PFSK-1 (cell line): ENCODE results near the gene LONRF2.

ENCODE experiments used
- FOXP2 ChIP-seq: optimal IDR thresholded peaks from 2 replicates; pipeline ENCODE3; 2011; ENCODE audit warnings: borderline replicate concordance, control low read depth, inconsistent platforms; ENCODE audit not compliant: insufficient read depth; ENCODE audit errors: extremely low read length, extremely low read depth
- POLR2AphosphoS5 ChIP-seq: IDR thresholded peaks from 2 replicates; pipeline ENCODE4 v1.6.1; 2012; ENCODE audit warnings: low read depth, mild to moderate bottlenecking, control low read depth, low read length, moderate library complexity
- SIN3A ChIP-seq: IDR thresholded peaks from 2 replicates; pipeline ENCODE4 v1.6.1; 2012; ENCODE audit warnings: mild to moderate bottlenecking, low read length, moderate library complexity, borderline replicate concordance; ENCODE audit not compliant: insufficient read depth
- TAF1 ChIP-seq: IDR thresholded peaks from 2 replicates; pipeline ENCODE4 v1.6.1; 2012; ENCODE audit warnings: low read length, control low read depth, borderline replicate concordance; ENCODE audit not compliant: insufficient read depth
- TF ChIP-seq, protein P1 (sequence below), 2 experiments: IDR thresholded peaks; 2 replicates each; pipeline versions ENCODE4 v1.6.1 to v1.8.0; 2011 to 2012; ENCODE audit warnings: low read depth in 2 of 2, low read length in 2 of 2, control low read depth in 1 of 2, inconsistent platforms in 1 of 2, mild to moderate bottlenecking in 1 of 2, moderate library complexity in 1 of 2; ENCODE audit not compliant: insufficient read depth in 1 of 2

Gene LONRF2

GRCh38 chr2:100352521-100352920, 30.2 kb upstream of the LONRF2 start:
- no peak for TF ChIP-seq SIN3A
- TF ChIP-seq FOXP2: no peak
- TF ChIP-seq, protein P1, sequence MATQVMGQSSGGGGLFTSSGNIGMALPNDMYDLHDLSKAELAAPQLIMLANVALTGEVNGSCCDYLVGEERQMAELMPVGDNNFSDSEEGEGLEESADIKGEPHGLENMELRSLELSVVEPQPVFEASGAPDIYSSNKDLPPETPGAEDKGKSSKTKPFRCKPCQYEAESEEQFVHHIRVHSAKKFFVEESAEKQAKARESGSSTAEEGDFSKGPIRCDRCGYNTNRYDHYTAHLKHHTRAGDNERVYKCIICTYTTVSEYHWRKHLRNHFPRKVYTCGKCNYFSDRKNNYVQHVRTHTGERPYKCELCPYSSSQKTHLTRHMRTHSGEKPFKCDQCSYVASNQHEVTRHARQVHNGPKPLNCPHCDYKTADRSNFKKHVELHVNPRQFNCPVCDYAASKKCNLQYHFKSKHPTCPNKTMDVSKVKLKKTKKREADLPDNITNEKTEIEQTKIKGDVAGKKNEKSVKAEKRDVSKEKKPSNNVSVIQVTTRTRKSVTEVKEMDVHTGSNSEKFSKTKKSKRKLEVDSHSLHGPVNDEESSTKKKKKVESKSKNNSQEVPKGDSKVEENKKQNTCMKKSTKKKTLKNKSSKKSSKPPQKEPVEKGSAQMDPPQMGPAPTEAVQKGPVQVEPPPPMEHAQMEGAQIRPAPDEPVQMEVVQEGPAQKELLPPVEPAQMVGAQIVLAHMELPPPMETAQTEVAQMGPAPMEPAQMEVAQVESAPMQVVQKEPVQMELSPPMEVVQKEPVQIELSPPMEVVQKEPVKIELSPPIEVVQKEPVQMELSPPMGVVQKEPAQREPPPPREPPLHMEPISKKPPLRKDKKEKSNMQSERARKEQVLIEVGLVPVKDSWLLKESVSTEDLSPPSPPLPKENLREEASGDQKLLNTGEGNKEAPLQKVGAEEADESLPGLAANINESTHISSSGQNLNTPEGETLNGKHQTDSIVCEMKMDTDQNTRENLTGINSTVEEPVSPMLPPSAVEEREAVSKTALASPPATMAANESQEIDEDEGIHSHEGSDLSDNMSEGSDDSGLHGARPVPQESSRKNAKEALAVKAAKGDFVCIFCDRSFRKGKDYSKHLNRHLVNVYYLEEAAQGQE (IDR thresholded peaks at IDR 0.05; ENCODE audit: insufficient read depth in 1 of 2, low read depth in 2 of 2, low read length in 2 of 2): no peak
- no peak for TF ChIP-seq POLR2AphosphoS5
- TF ChIP-seq TAF1: no peak

DNA sequence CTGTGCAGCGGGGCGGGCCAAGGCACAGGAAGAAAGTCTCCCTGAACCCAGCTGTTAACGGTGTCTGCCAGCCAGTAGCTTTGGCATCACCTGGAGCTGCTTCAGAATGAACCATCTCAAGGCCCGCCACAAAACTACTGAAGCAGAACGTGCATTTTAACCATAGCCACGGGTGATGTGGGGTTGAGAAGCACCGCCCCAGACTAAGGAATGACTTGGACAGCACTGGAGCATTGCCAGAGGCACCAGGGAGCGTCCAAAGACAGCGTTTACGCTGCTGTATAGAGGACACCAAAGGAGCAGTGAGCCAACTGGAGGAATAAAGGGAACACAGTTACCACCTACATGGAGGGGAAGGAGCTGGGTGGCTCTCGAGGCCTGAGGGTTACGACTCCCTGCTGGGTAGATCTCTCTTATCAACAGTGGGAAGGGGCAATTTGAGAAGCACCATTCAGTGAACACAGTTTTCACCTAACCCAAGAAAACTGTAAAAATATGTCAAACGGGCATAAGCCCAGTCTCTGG, 28.4 kb upstream of the LONRF2 start:
- TF ChIP-seq POLR2AphosphoS5 (no peak), TAF1 (no peak), FOXP2 (no peak), SIN3A (no peak)
- TF ChIP-seq, protein P1 (IDR thresholded peaks at IDR 0.05; ENCODE audit: insufficient read depth in 1 of 2, low read depth in 2 of 2, low read length in 2 of 2): no peak

- no peak for TF ChIP-seq FOXP2
- TF ChIP-seq POLR2AphosphoS5: no peak
- TF ChIP-seq TAF1: no peak
- TF ChIP-seq SIN3A: no peak
- TF ChIP-seq, protein P1 (IDR thresholded peaks at IDR 0.05; ENCODE audit: insufficient read depth in 1 of 2, low read depth in 2 of 2, low read length in 2 of 2): no peak
Observed at GRCh38 chr2:100344433-100344832, 22.1 kb upstream of the LONRF2 start.

DNA sequence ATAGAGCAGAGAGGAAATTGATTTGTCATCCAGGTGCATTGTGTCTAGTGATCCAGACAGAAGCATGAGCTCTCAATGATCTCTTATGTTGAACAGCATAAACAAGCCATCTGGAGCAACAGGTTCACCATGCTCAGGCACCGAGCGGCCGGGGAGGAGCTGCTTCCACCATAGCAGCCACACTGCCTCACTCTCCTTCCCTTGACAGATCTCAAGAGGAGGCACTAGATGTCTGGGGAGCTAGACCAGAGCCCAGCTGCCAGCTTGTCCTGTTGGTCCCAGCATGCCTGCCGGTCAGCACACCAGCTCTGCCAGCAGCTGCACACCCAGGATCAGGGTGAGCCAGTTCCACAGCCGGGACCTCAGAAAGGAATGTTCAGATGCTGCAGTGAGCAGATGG, 17.5 kb upstream of the LONRF2 start:
- TF ChIP-seq SIN3A (no peak), TAF1 (no peak), POLR2AphosphoS5 (no peak), FOXP2 (no peak)
- TF ChIP-seq, protein P1 (IDR thresholded peaks at IDR 0.05; ENCODE audit: insufficient read depth in 1 of 2, low read depth in 2 of 2, low read length in 2 of 2): no peak

DNA sequence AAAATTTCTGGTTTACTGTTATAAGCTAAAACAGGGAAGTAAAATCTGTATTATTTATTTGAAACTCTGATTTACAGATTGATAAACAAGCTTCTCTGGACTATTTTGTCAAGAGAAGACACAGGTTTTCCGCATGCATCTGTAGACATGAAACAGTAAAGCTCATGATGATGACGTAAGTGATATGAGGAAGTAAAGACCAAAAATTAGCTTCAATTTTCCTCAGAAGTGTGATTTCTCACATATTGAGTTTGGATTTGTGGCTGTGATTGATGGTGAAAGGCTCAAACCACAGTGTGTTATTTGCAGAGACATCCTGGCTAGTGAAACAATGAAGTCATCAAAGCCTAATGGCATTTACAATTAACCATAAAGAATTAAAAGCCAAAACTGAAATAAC, 12.6 kb upstream of the LONRF2 start:
- TF ChIP-seq FOXP2: no peak
- TF ChIP-seq POLR2AphosphoS5: no peak
- no peak for TF ChIP-seq TAF1
- no peak for TF ChIP-seq SIN3A
- TF ChIP-seq, protein P1 (IDR thresholded peaks at IDR 0.05; ENCODE audit: insufficient read depth in 1 of 2, low read depth in 2 of 2, low read length in 2 of 2): no peak
